ENCODE data around the gene KRTAP10-12. TPM values are rescaled to one million over a fixed set of nuclear protein-coding genes. Genes with fewer than 3 reads are reported as not detected.
"Not testable (repeated sequence)": the region's sequence is repeated elsewhere in the genome, so short reads cannot be mapped to it uniquely, and the experiment has no call there.

The KRTAP10-12 gene
- not detected for total RNA-seq

GRCh38 chr21:44697172-44697810 lies at the start of gene KRTAP10-12:
Gene KRTAP10-12, plus strand, starts transcription at chr21:44697172. Its CDS starts 30 bp downstream, at chr21:44697202.
- H3K4me3 ChIP-seq (ENCODE audit: low read length in 3 of 3); H3K36me3 ChIP-seq (ENCODE audit: control insufficient read depth in 3 of 3, insufficient read depth in 3 of 3, low read length in 3 of 3); H3K4me1 ChIP-seq (ENCODE audit: control insufficient read depth in 3 of 3, insufficient read depth in 3 of 3, low read length in 3 of 3); H3K27ac ChIP-seq (ENCODE audit: low read depth, low read length); H3K9ac ChIP-seq (ENCODE audit: low read depth in 1 of 3, low read length in 3 of 3): not testable (repeated sequence)
- peaks cover 3 to 11% (median 5%) of the 10 kb centered on the region in 3 donors for H3K9me3 ChIP-seq (ENCODE audit: control insufficient read depth in 3 of 3, low read length in 3 of 3)
- peaks cover 45 to 52% (median 51%) of the 10 kb centered on the region in 3 donors for H3K27me3 ChIP-seq (ENCODE audit: control insufficient read depth in 3 of 3, insufficient read depth in 3 of 3, low read length in 3 of 3)

GRCh38 chr21:44647222-44647552 lies 49.8 kb upstream of the KRTAP10-12 start:
- Histone ChIP-seq H3K27me3 (ENCODE audit: control insufficient read depth in 3 of 3, insufficient read depth in 3 of 3, low read length in 3 of 3) (peaks cover 18 to 27% (median 26%) of the 10 kb centered on the region in 3 donors), H3K9ac (ENCODE audit: low read depth in 1 of 3, low read length in 3 of 3) (no peak overlapping the region), H3K27ac (ENCODE audit: low read depth, low read length) (no peak overlapping the region), H3K4me1 (ENCODE audit: control insufficient read depth in 3 of 3, insufficient read depth in 3 of 3, low read length in 3 of 3) (no peaks in the 10 kb centered on the region), H3K4me3 (ENCODE audit: low read length in 3 of 3) (no peak overlapping the region), H3K9me3 (ENCODE audit: control insufficient read depth in 3 of 3, low read length in 3 of 3) (peaks cover 0 to 4% (median 0%) of the 10 kb centered on the region in 3 donors), H3K36me3 (ENCODE audit: control insufficient read depth in 3 of 3, insufficient read depth in 3 of 3, low read length in 3 of 3) (no peaks in the 10 kb centered on the region)

- H3K27ac ChIP-seq (ENCODE audit: low read depth, low read length), result no peak overlapping the region
- no peaks in the 10 kb centered on the region for H3K36me3 ChIP-seq (ENCODE audit: control insufficient read depth in 3 of 3, insufficient read depth in 3 of 3, low read length in 3 of 3)
- H3K4me1 ChIP-seq (ENCODE audit: control insufficient read depth in 3 of 3, insufficient read depth in 3 of 3, low read length in 3 of 3), result no peaks in the 10 kb centered on the region
- H3K9ac ChIP-seq (ENCODE audit: low read depth in 1 of 3, low read length in 3 of 3), result no peak overlapping the region
- peaks cover 0 to 4% (median 0%) of the 10 kb centered on the region in 3 donors for H3K9me3 ChIP-seq (ENCODE audit: control insufficient read depth in 3 of 3, low read length in 3 of 3)
- no peak overlapping the region for H3K4me3 ChIP-seq (ENCODE audit: low read length in 3 of 3)
- peaks cover 18 to 29% (median 28%) of the 10 kb centered on the region in 3 donors for H3K27me3 ChIP-seq (ENCODE audit: control insufficient read depth in 3 of 3, insufficient read depth in 3 of 3, low read length in 3 of 3)
Observed at GRCh38 chr21:44648557-44649311, 48.2 kb upstream of the KRTAP10-12 start.

GRCh38 chr21:44649521-44650100 lies 47.4 kb upstream of the KRTAP10-12 start:
- Histone ChIP-seq H3K4me1 (ENCODE audit: control insufficient read depth in 3 of 3, insufficient read depth in 3 of 3, low read length in 3 of 3) (no peaks in the 10 kb centered on the region), H3K4me3 (ENCODE audit: low read length in 3 of 3) (no peak overlapping the region), H3K27me3 (ENCODE audit: control insufficient read depth in 3 of 3, insufficient read depth in 3 of 3, low read length in 3 of 3) (peaks cover 18 to 37% (median 34%) of the 10 kb centered on the region in 3 donors), H3K36me3 (ENCODE audit: control insufficient read depth in 3 of 3, insufficient read depth in 3 of 3, low read length in 3 of 3) (no peaks in the 10 kb centered on the region), H3K27ac (ENCODE audit: low read depth, low read length) (no peak overlapping the region), H3K9ac (ENCODE audit: low read depth in 1 of 3, low read length in 3 of 3) (no peak overlapping the region), H3K9me3 (ENCODE audit: control insufficient read depth in 3 of 3, low read length in 3 of 3) (no peaks in the 10 kb centered on the region)

GRCh38 chr21:44650265-44650972 lies 46.6 kb upstream of the KRTAP10-12 start:
- Histone ChIP-seq H3K27me3 (ENCODE audit: control insufficient read depth in 3 of 3, insufficient read depth in 3 of 3, low read length in 3 of 3) (peaks cover 18 to 38% (median 34%) of the 10 kb centered on the region in 3 donors), H3K4me3 (ENCODE audit: low read length in 3 of 3) (no peak overlapping the region), H3K9ac (ENCODE audit: low read depth in 1 of 3, low read length in 3 of 3) (no peak overlapping the region)

GRCh38 chr21:44650973-44651675 lies 45.8 kb upstream of the KRTAP10-12 start:
- Histone ChIP-seq H3K9ac (ENCODE audit: low read depth in 1 of 3, low read length in 3 of 3) (no peak overlapping the region), H3K9me3 (ENCODE audit: control insufficient read depth in 3 of 3, low read length in 3 of 3) (no peaks in the 10 kb centered on the region), H3K4me3 (ENCODE audit: low read length in 3 of 3) (no peak overlapping the region), H3K27ac (ENCODE audit: low read depth, low read length) (no peak overlapping the region), H3K4me1 (ENCODE audit: control insufficient read depth in 3 of 3, insufficient read depth in 3 of 3, low read length in 3 of 3) (no peaks in the 10 kb centered on the region), H3K27me3 (ENCODE audit: control insufficient read depth in 3 of 3, insufficient read depth in 3 of 3, low read length in 3 of 3) (peaks cover 18 to 38% (median 34%) of the 10 kb centered on the region in 3 donors), H3K36me3 (ENCODE audit: control insufficient read depth in 3 of 3, insufficient read depth in 3 of 3, low read length in 3 of 3) (no peaks in the 10 kb centered on the region)

More at GRCh38 chr21:44650265-44650972, 46.6 kb upstream of the KRTAP10-12 start:
- no peak overlapping the region for H3K27ac ChIP-seq (ENCODE audit: low read depth, low read length)
- H3K9me3 ChIP-seq (ENCODE audit: control insufficient read depth in 3 of 3, low read length in 3 of 3), result no peaks in the 10 kb centered on the region
- no peaks in the 10 kb centered on the region for H3K4me1 ChIP-seq (ENCODE audit: control insufficient read depth in 3 of 3, insufficient read depth in 3 of 3, low read length in 3 of 3)
- H3K36me3 ChIP-seq (ENCODE audit: control insufficient read depth in 3 of 3, insufficient read depth in 3 of 3, low read length in 3 of 3), result no peaks in the 10 kb centered on the region

GRCh38 chr21:44653123-44653522 lies 43.8 kb upstream of the KRTAP10-12 start:
- H3K27ac ChIP-seq (ENCODE audit: low read depth, low read length), result no peak overlapping the region
- H3K27me3 ChIP-seq (ENCODE audit: control insufficient read depth in 3 of 3, insufficient read depth in 3 of 3, low read length in 3 of 3), result peaks cover 10 to 32% (median 27%) of the 10 kb centered on the region in 3 donors
- no peak overlapping the region for H3K9ac ChIP-seq (ENCODE audit: low read depth in 1 of 3, low read length in 3 of 3)
- H3K4me3 ChIP-seq (ENCODE audit: low read length in 3 of 3), result no peak overlapping the region
- H3K9me3 ChIP-seq (ENCODE audit: control insufficient read depth in 3 of 3, low read length in 3 of 3), result no peaks in the 10 kb centered on the region
- H3K36me3 ChIP-seq (ENCODE audit: control insufficient read depth in 3 of 3, insufficient read depth in 3 of 3, low read length in 3 of 3), result no peaks in the 10 kb centered on the region
- no peaks in the 10 kb centered on the region for H3K4me1 ChIP-seq (ENCODE audit: control insufficient read depth in 3 of 3, insufficient read depth in 3 of 3, low read length in 3 of 3)

- Histone ChIP-seq H3K4me3 (ENCODE audit: low read length in 3 of 3) (no peak overlapping the region), H3K4me1 (ENCODE audit: control insufficient read depth in 3 of 3, insufficient read depth in 3 of 3, low read length in 3 of 3) (no peaks in the 10 kb centered on the region), H3K9ac (ENCODE audit: low read depth in 1 of 3, low read length in 3 of 3) (no peak overlapping the region), H3K27ac (ENCODE audit: low read depth, low read length) (no peak overlapping the region), H3K27me3 (ENCODE audit: control insufficient read depth in 3 of 3, insufficient read depth in 3 of 3, low read length in 3 of 3) (peaks cover 12 to 31% (median 29%) of the 10 kb centered on the region in 3 donors), H3K9me3 (ENCODE audit: control insufficient read depth in 3 of 3, low read length in 3 of 3) (no peaks in the 10 kb centered on the region), H3K36me3 (ENCODE audit: control insufficient read depth in 3 of 3, insufficient read depth in 3 of 3, low read length in 3 of 3) (no peaks in the 10 kb centered on the region)
Observed at GRCh38 chr21:44653656-44654575, 43.1 kb upstream of the KRTAP10-12 start.
